Activated B cell treated with CpG ODN at 0.5 μM for 24 hours (primary cell): ENCODE results near the gene NEB. TPM values are rescaled to one million over a fixed set of nuclear protein-coding genes. Genes with fewer than 3 reads are reported as not detected.

Source experiments
- ATAC-seq: fragments of 200-7000 bp; cut with Tn5 transposase; one replicate; pipeline ENCODE4 v1.10.0; 2021; ENCODE audit warnings: low read depth, mild to moderate bottlenecking, moderate library complexity
- CTCF ChIA-PET: fragments of 350-600 bp; sonication (Branson Sonifier 250); formaldehyde crosslinking; loops from one replicate; lab custom pipeline; 2021; ENCODE audit warnings: antibody characterized with exemption; lab: Charles Lee
- POLR2A ChIA-PET: fragments of 350-600 bp; sonication (Branson Sonifier 250); formaldehyde crosslinking; loops from one replicate; lab custom pipeline; 2021; ENCODE audit warnings: antibody characterized with exemption; lab: Charles Lee
- DNase-seq: peaks from one replicate; pipeline ENCODE4 v3.0.0; 2022
- H3K27ac Mint-ChIP-seq: one replicate; pipeline ENCODE4 v1.8.0; 2020; ENCODE audit warnings: mixed read lengths
- H3K27me3 Mint-ChIP-seq: one replicate; pipeline ENCODE4 v1.8.0; 2021; ENCODE audit warnings: mixed read lengths
- H3K36me3 Mint-ChIP-seq: one replicate; pipeline ENCODE4 v1.8.0; 2021; ENCODE audit warnings: low read depth, mixed read lengths
- H3K4me1 Mint-ChIP-seq: one replicate; pipeline ENCODE4 v1.8.0; 2021; ENCODE audit warnings: mixed read lengths
- H3K4me3 Mint-ChIP-seq: one replicate; pipeline ENCODE4 v1.8.0; 2020; ENCODE audit warnings: mild to moderate bottlenecking, mixed read lengths
- H3K9me3 Mint-ChIP-seq: one replicate; pipeline ENCODE4 v1.8.0; 2020; ENCODE audit warnings: mixed read lengths
- CTCF ChIP-seq: fragments of 200-600 bp; IDR thresholded peaks from one replicate; pipeline ENCODE4 v1.8.0; 2022; ENCODE audit warnings: antibody characterized with exemption, mild to moderate bottlenecking
- intact Hi-C: fragments of 100-400 bp; cut with micrococcal nuclease; formaldehyde crosslinking; loops from one replicate; pipeline ENCODE4 v1.15.1; 2024
- total RNA-seq: library from RNA; stranded (reverse); gene quantifications from 2 replicates; pipeline ENCODE4 v1.2.3, GENCODE V29; 2022

NEB gene
- total RNA-seq, 1 donor from 2014 or later, result 1.2 TPM

DNA sequence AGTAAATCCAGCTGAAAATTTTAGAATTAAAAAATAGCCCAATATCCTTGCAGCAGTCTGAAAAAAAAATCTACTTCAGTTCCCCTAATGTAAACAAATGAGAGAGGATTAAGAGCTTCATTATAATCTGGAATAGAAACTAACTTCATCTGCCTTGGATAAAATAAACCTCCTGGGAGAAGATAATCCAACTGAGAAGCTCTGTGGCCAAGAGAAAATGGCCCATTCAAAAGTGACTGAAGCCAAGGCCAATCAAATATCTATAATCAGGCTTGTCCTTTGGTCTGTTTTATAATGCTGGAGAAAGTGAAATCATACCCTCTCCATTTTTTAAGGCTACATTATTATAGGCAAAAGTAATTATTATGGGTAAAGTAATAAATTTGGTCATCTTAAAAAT, 110.0 kb downstream of the NEB start:
- Mint-ChIP-seq H3K36me3 (no peaks in the 10 kb centered on the region), H3K9me3 (no peaks in the 10 kb centered on the region), H3K4me1 (no peaks in the 10 kb centered on the region), H3K27ac (no peak overlapping the region), H3K27me3 (no peaks in the 10 kb centered on the region), H3K4me3 (no peak overlapping the region)
- intact Hi-C loops, result no loop called here
- POLR2A ChIA-PET, result no interaction called here
- TF ChIP-seq CTCF, result no peak
- no peak for DNase-seq
- CTCF ChIA-PET, result no interaction called here
- no peak for ATAC-seq

- H3K36me3 Mint-ChIP-seq, result no peaks in the 10 kb centered on the region
- ATAC-seq (no peak), DNase-seq (no peak)
- H3K4me3 Mint-ChIP-seq, result no peak overlapping the region
- no peaks in the 10 kb centered on the region for H3K4me1 Mint-ChIP-seq
- TF ChIP-seq CTCF, result no peak
- no peaks in the 10 kb centered on the region for H3K9me3 Mint-ChIP-seq
- H3K27me3 Mint-ChIP-seq, result no peaks in the 10 kb centered on the region
- intact Hi-C loops, result no loop called here
- CTCF ChIA-PET, result no interaction called here
- H3K27ac Mint-ChIP-seq, result no peak overlapping the region
- POLR2A ChIA-PET, result no interaction called here
Measured at GRCh38 chr2:151623631-151624030, 110.6 kb downstream of the NEB start.

DNA sequence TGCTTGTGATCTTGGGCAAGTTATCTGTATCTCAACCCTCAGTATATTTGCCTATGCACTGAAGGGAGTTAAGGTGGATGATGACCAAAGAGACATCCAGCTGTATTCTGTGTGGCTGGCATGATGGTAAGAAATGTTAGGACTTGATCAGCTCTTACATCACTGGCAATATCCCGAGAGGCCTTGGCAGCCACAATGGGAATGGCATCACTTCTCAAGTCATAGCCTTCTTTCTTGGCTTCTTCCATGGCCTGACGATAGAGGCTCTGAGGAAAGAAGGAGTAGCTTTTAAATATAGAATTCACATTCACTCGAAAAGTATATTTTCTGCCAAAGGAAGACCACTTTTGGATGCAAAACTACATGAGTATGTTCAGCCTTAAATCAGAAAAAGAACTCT, 113.5 kb downstream of the NEB start:
- intact Hi-C loops, result no loop called here
- Mint-ChIP-seq H3K36me3 (no peaks in the 10 kb centered on the region), H3K9me3 (no peaks in the 10 kb centered on the region), H3K27me3 (no peaks in the 10 kb centered on the region), H3K27ac (no peak overlapping the region), H3K4me1 (no peaks in the 10 kb centered on the region), H3K4me3 (no peak overlapping the region)
- no peak for ATAC-seq
- no peak for TF ChIP-seq CTCF
- ChIA-PET CTCF (no interaction called here), POLR2A (interaction anchor here (0.6 kb wide), 1 partner anchor 199 kb away, joined by 5 read pairs; no protein-coding TSS in a partner anchor)
- DNase-seq, result no peak

DNA sequence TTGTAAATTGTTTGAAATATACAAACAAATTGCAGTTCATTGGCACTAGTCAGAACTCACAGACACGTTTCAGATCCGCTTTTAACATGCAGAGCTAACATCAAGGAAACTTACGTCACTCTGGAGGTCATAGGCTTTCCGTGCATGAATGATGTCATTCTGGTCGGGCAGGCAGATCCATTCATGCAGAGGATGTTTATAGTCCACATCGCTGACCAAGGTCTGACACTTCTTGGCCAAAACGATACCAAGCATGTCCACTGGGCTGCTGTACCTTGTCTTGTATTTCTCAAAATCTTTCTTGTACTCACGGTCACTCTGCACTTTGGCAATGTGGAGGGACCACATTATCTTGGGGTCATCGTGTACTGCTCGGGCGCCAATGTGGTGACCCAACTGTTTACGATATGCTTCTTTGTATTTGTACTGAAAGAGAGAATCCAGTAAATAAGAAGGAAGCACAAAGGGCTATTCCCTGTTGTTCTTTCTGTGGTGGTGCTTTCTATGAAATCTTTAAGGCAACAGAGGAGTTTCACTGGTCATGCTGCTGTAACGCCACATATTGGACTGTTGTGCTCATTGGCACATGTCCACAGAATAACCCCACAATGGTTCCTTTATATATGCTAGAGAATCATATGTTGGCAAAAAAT, 114.8 kb downstream of the NEB start:
- intact Hi-C loops, result no loop called here
- H3K9me3 Mint-ChIP-seq, result no peaks in the 10 kb centered on the region
- DNase-seq (no peak), ATAC-seq (peak; percentile 25)
- H3K4me1 Mint-ChIP-seq, result no peaks in the 10 kb centered on the region
- POLR2A ChIA-PET, result no interaction called here
- CTCF ChIA-PET, result no interaction called here
- no peaks in the 10 kb centered on the region for H3K36me3 Mint-ChIP-seq
- H3K27ac Mint-ChIP-seq, result no peak overlapping the region
- TF ChIP-seq CTCF, result no peak
- no peak overlapping the region for H3K4me3 Mint-ChIP-seq
- no peaks in the 10 kb centered on the region for H3K27me3 Mint-ChIP-seq

- ChIA-PET POLR2A (no interaction called here), CTCF (interaction anchor here (0.6 kb wide), 1 partner anchor 64 kb away, joined by 4 read pairs; no protein-coding TSS in a partner anchor)
- Mint-ChIP-seq H3K36me3 (no peaks in the 10 kb centered on the region), H3K4me1 (peaks cover 3% of the 10 kb centered on the region), H3K9me3 (peaks cover 2% of the 10 kb centered on the region), H3K4me3 (no peak overlapping the region), H3K27ac (no peak overlapping the region), H3K27me3 (no peaks in the 10 kb centered on the region)
- TF ChIP-seq CTCF, result no peak
- DNase-seq, result no peak
- no peak for ATAC-seq
- intact Hi-C loops, result no loop called here
Measured at GRCh38 chr2:151616760-151617339, 117.4 kb downstream of the NEB start.
